SK-N-SH (cell line): ENCODE results near the gene VTCN1. TPM values are rescaled to one million over a fixed set of nuclear protein-coding genes. Genes with fewer than 3 reads are reported as not detected.

Experiments
- CTCF ChIA-PET: fragments of 300-600, 350-600 bp; formaldehyde crosslinking; extraction: SDS; loops from one replicate; lab custom pipeline; 2021; lab: Yijun Ruan, JAX
- POLR2A ChIA-PET: fragments of 350-600 bp; sonication (Branson Sonifier 250); formaldehyde crosslinking; extraction: SDS; loops from one replicate; lab custom pipeline; 2020; ENCODE audit warnings: antibody characterized with exemption, inconsistent platforms; lab: Yijun Ruan, JAX
- DNase-seq: peaks from one replicate; pipeline ENCODE4 v3.0.0; 2012
- H2AFZ ChIP-seq: fragments of 200-600 bp; sonication (generic); 2 replicates; pipeline ENCODE4 v1.8.1; 2016; ENCODE audit warnings: antibody characterized with exemption, mild to moderate bottlenecking, low read depth
- H3F3A ChIP-seq: fragments of 200-600 bp; sonication (generic); replicated peaks from 2 replicates; pipeline ENCODE3; 2016; ENCODE audit warnings: antibody characterized with exemption, mild to moderate bottlenecking; ENCODE audit not compliant: insufficient read depth
- H3K27ac ChIP-seq, 2 experiments: fragments of 200-500 bp in 1 of 2; fragments of 200-600 bp in 1 of 2; sonication (Bioruptor generic) in 1 of 2; sonication (generic), shearing (Covaris generic) in 1 of 2; 2 replicates each; pipeline versions ENCODE4 v1.5.1 to v1.6.1; 2014 to 2016; ENCODE audit warnings: low read depth in 2 of 2, inconsistent platforms in 1 of 2, low read length in 1 of 2, mild to moderate bottlenecking in 1 of 2, mixed read lengths in 1 of 2
- H3K27me3 ChIP-seq: fragments of 200-600 bp; sonication (generic), shearing (Covaris generic); 2 replicates; pipeline ENCODE4 v1.6.1; 2016; ENCODE audit warnings: mixed run types; ENCODE audit not compliant: insufficient read depth
- H3K36me3 ChIP-seq, 2 experiments: fragments of 200-500 bp in 1 of 2; fragments of 200-600 bp in 1 of 2; sonication (Bioruptor generic) in 1 of 2; sonication (generic) in 1 of 2; replicated peaks in 1 of 2; 2 replicates each; pipeline versions ENCODE3 to v1.5.1; 2014 to 2016; ENCODE audit warnings: low read length in 1 of 2, mild to moderate bottlenecking in 1 of 2; ENCODE audit not compliant: insufficient read depth in 2 of 2, control insufficient read depth in 1 of 2
- H3K4me1 ChIP-seq, 2 experiments: fragments of 200-500 bp in 1 of 2; fragments of 200-600 bp in 1 of 2; sonication (Bioruptor generic) in 1 of 2; sonication (generic), shearing (Covaris generic) in 1 of 2; 2 replicates each; pipeline versions ENCODE4 v1.5.1 to v1.6.1; 2014 to 2016; ENCODE audit warnings: low read depth in 1 of 2, low read length in 1 of 2, mixed run types in 1 of 2; ENCODE audit not compliant: insufficient read depth in 2 of 2, control insufficient read depth in 1 of 2
- H3K4me2 ChIP-seq: fragments of 200-600 bp; sonication (generic), shearing (Covaris generic); 2 replicates; pipeline ENCODE4 v1.6.1; 2017; ENCODE audit warnings: mixed run types
- H3K4me3 ChIP-seq, 2 experiments: fragments of 200-500 bp in 1 of 2; fragments of 200-600 bp in 1 of 2; sonication (Bioruptor generic) in 1 of 2; sonication (generic), shearing (Covaris generic) in 1 of 2; 2 replicates each; pipeline versions ENCODE4 v1.5.1 to v1.8.1; 2014 to 2016; ENCODE audit warnings: low read depth in 2 of 2, inconsistent platforms in 1 of 2, low read length in 1 of 2, mild to moderate bottlenecking in 1 of 2, mixed read lengths in 1 of 2, moderate library complexity in 1 of 2
- H3K79me2 ChIP-seq: fragments of 200-600 bp; sonication (generic); 2 replicates; pipeline ENCODE4 v1.8.1; 2017; ENCODE audit warnings: mild to moderate bottlenecking; ENCODE audit not compliant: insufficient read depth
- H3K9ac ChIP-seq: fragments of 200-600 bp; sonication (generic); 2 replicates; pipeline ENCODE4 v1.6.1; 2017; ENCODE audit warnings: mixed run types
- H3K9me2 ChIP-seq: fragments of 200-600 bp; sonication (generic); 2 replicates; pipeline ENCODE4 v1.6.1; 2017; ENCODE audit warnings: mixed run types
- H3K9me3 ChIP-seq: fragments of 200-600 bp; sonication (generic); 2 replicates; pipeline ENCODE4 v1.6.1; 2017; ENCODE audit warnings: mixed run types, mild to moderate bottlenecking, moderate library complexity
- H4K20me1 ChIP-seq: fragments of 200-600 bp; sonication (generic); 2 replicates; pipeline ENCODE4 v1.6.1; 2017; ENCODE audit warnings: mild to moderate bottlenecking, mixed run types; ENCODE audit not compliant: insufficient read depth
- CTCF ChIP-seq: fragments of 200-600 bp; sonication (generic); IDR thresholded peaks from 2 replicates; pipeline ENCODE4 v1.6.1; 2017; ENCODE audit warnings: antibody characterized with exemption, mild to moderate bottlenecking, moderate library complexity
- ELF1 ChIP-seq: IDR thresholded peaks from 2 replicates; pipeline ENCODE4 v1.4.0; 2012
- EP300 ChIP-seq, 2 experiments: IDR thresholded peaks; 2 replicates each; pipeline versions ENCODE4 v1.4.0 to v1.6.1; 2012; ENCODE audit warnings: borderline replicate concordance in 1 of 2, low read depth in 1 of 2, low read length in 1 of 2
- FOXJ3 ChIP-seq: sonication (generic); formaldehyde crosslinking; IDR thresholded peaks from 2 replicates; pipeline ENCODE4 v1.5.1; 2020; ENCODE audit warnings: mild to moderate bottlenecking, missing genetic modification reagents
- GABPA ChIP-seq: IDR thresholded peaks from 2 replicates; pipeline ENCODE4 v1.4.0; 2012; ENCODE audit warnings: low read depth, mild to moderate bottlenecking
- GATA2 ChIP-seq: sonication (generic); formaldehyde crosslinking; IDR thresholded peaks from 2 replicates; pipeline ENCODE4 v1.5.0; 2020; ENCODE audit warnings: mild to moderate bottlenecking, missing genetic modification reagents
- IRF3 ChIP-seq: fragments of 150-350 bp; IDR thresholded peaks from 2 replicates; pipeline ENCODE4 v1.6.1; 2016; ENCODE audit warnings: mild to moderate bottlenecking, low read depth, low read length
- JUND ChIP-seq: IDR thresholded peaks from 2 replicates; pipeline ENCODE4 v1.4.0; 2012
- MEF2A ChIP-seq: IDR thresholded peaks from 2 replicates; pipeline ENCODE4 v1.4.0; 2012; ENCODE audit warnings: low read depth, borderline replicate concordance
- MXI1 ChIP-seq: IDR thresholded peaks from 2 replicates; pipeline ENCODE4 v1.6.1; 2012; ENCODE audit warnings: mild to moderate bottlenecking, low read depth, low read length, improper control_type of control experiment
- NFIC ChIP-seq: IDR thresholded peaks from 2 replicates; pipeline ENCODE4 v1.4.0; 2012; ENCODE audit warnings: borderline replicate concordance
- NRF1 ChIP-seq: IDR thresholded peaks from 2 replicates; pipeline ENCODE4 v1.6.1; 2012; ENCODE audit warnings: low read depth, mild to moderate bottlenecking, low read length
- POLR2AphosphoS5 ChIP-seq: IDR thresholded peaks from 2 replicates; pipeline ENCODE4 v1.6.1; 2012; ENCODE audit warnings: low read depth, low read length
- REST ChIP-seq: IDR thresholded peaks from 2 replicates; pipeline ENCODE4 v1.6.1; 2012; ENCODE audit warnings: mild to moderate bottlenecking, low read depth, low read length, moderate library complexity
- RFX5 ChIP-seq: IDR thresholded peaks from 2 replicates; pipeline ENCODE4 v1.6.1; 2012; ENCODE audit warnings: mild to moderate bottlenecking, improper control_type of control experiment, low read length
- SIN3A ChIP-seq: IDR thresholded peaks from 2 replicates; pipeline ENCODE4 v1.6.1; 2012; ENCODE audit warnings: low read depth, mild to moderate bottlenecking, low read length, moderate library complexity, borderline replicate concordance
- TAF1 ChIP-seq: IDR thresholded peaks from 2 replicates; pipeline ENCODE4 v1.6.1; 2012; ENCODE audit warnings: low read depth, mild to moderate bottlenecking, low read length, moderate library complexity, borderline replicate concordance
- TCF12 ChIP-seq: IDR thresholded peaks from 2 replicates; pipeline ENCODE4 v1.4.0; 2012
- TEAD4 ChIP-seq: IDR thresholded peaks from 2 replicates; pipeline ENCODE4 v1.4.0; 2012; ENCODE audit warnings: mild to moderate bottlenecking, borderline replicate concordance; ENCODE audit not compliant: insufficient read depth
- YY1 ChIP-seq: IDR thresholded peaks from 2 replicates; pipeline ENCODE4 v1.4.0; 2012; ENCODE audit warnings: low read depth, mild to moderate bottlenecking
- WGBS: methylation state at CpG from one replicate; pipeline ENCODE4 v1.1.6; 2017; ENCODE audit warnings: low lambda C conversion rate; 5-methylcytosine and 5-hydroxymethylcytosine counted together
- polyA plus RNA-seq, 3 experiments: library from polyadenylated mRNA; depleted of rRNA; stranded (reverse); fragments of >200 nt; gene quantifications; 2 replicates each; pipeline ENCODE4 v1.2.3, GENCODE V29; 2012
- TF ChIP-seq, protein P1 (sequence below): IDR thresholded peaks from 2 replicates; pipeline ENCODE4 v1.4.0; 2012; ENCODE audit warnings: low read depth, borderline replicate concordance
- TF ChIP-seq, protein P2 (sequence below): IDR thresholded peaks from 2 replicates; pipeline ENCODE4 v1.4.0; 2012; ENCODE audit warnings: low read depth
- TF ChIP-seq, protein P3 (sequence below): IDR thresholded peaks from 2 replicates; pipeline ENCODE4 v1.4.0; 2012; ENCODE audit warnings: low read depth, borderline replicate concordance

Gene VTCN1
- polyA plus RNA-seq, 1 of the 3 experiments (the other 2 are of a cell fraction): not detected

DNA sequence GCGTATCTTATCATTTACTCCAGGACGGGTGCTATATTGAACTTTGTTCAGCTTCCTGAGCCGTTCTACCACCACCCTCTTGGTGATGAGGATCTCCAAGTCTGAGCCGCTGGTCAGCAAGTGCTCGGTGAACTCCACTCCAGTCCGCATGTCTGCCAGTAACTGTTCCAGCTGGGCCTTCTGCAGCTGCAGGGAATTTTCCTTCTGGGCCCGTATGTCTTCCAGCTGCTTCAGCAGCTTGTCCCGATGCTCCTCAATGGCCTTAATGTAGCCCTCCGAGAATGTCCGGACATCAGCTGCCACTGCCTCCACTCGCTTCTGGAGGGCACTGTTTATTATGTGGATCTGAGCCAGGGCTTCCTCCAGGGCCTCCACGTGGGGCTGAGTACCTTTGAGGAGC is 92.6 kb downstream of the VTCN1 start (continued):
- no peak for TF ChIP-seq REST
- TF ChIP-seq, protein P1, sequence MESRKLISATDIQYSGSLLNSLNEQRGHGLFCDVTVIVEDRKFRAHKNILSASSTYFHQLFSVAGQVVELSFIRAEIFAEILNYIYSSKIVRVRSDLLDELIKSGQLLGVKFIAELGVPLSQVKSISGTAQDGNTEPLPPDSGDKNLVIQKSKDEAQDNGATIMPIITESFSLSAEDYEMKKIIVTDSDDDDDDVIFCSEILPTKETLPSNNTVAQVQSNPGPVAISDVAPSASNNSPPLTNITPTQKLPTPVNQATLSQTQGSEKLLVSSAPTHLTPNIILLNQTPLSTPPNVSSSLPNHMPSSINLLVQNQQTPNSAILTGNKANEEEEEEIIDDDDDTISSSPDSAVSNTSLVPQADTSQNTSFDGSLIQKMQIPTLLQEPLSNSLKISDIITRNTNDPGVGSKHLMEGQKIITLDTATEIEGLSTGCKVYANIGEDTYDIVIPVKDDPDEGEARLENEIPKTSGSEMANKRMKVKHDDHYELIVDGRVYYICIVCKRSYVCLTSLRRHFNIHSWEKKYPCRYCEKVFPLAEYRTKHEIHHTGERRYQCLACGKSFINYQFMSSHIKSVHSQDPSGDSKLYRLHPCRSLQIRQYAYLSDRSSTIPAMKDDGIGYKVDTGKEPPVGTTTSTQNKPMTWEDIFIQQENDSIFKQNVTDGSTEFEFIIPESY: no peak
- no peak for TF ChIP-seq YY1
- no peak for TF ChIP-seq GATA2
- TF ChIP-seq, protein P2, sequence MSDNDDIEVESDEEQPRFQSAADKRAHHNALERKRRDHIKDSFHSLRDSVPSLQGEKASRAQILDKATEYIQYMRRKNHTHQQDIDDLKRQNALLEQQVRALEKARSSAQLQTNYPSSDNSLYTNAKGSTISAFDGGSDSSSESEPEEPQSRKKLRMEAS: no peak
- no peak for TF ChIP-seq GABPA
- TF ChIP-seq NRF1: no peak
- no peak for TF ChIP-seq MEF2A
- no peak for TF ChIP-seq EP300 (IDR thresholded peaks at IDR 0.05; ENCODE audit: borderline replicate concordance in 1 of 2, low read depth in 1 of 2, low read length in 1 of 2)
- no peak for TF ChIP-seq JUND

- H3K27ac ChIP-seq: no peak overlapping the region
- 81% methylated on average over 2 of the region's 2 CpGs for WGBS
- H3K9ac ChIP-seq: no peak overlapping the region
- peaks cover 4 to 10% of the 10 kb centered on the region in 2 experiments; a peak in 2 of 4 replicates for H3K4me1 ChIP-seq
- H3K9me3 ChIP-seq: no peaks in the 10 kb centered on the region
- POLR2A ChIA-PET: no interaction called here
- H3K36me3 ChIP-seq: peaks cover 0 to 23% of the 10 kb centered on the region in 2 experiments
- H3F3A ChIP-seq: no peaks in the 10 kb centered on the region
- no peak for DNase-seq
- peaks cover 6% of the 10 kb centered on the region for H3K79me2 ChIP-seq
- H4K20me1 ChIP-seq: no peaks in the 10 kb centered on the region
- H3K4me3 ChIP-seq: no peak overlapping the region
- no peaks in the 10 kb centered on the region for H3K9me2 ChIP-seq
- TF ChIP-seq CTCF: no peak
- no peak for TF ChIP-seq ELF1
- TF ChIP-seq NFIC: no peak
- no peak for TF ChIP-seq TCF12
- TF ChIP-seq TEAD4: no peak
- no peak for TF ChIP-seq TAF1
- no peak for TF ChIP-seq IRF3
- TF ChIP-seq MEF2A: no peak
- TF ChIP-seq, protein P3, sequence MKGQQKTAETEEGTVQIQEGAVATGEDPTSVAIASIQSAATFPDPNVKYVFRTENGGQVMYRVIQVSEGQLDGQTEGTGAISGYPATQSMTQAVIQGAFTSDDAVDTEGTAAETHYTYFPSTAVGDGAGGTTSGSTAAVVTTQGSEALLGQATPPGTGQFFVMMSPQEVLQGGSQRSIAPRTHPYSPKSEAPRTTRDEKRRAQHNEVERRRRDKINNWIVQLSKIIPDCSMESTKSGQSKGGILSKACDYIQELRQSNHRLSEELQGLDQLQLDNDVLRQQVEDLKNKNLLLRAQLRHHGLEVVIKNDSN: no peak
- TF ChIP-seq POLR2AphosphoS5: no peak
- no peak for TF ChIP-seq FOXJ3 (CRISPR knock-in tag)
- TF ChIP-seq, protein P2: no peak
- TF ChIP-seq MXI1: no peak
- no peak for TF ChIP-seq EP300 (IDR thresholded peaks at IDR 0.05; ENCODE audit: borderline replicate concordance in 1 of 2, low read depth in 1 of 2, low read length in 1 of 2)
- TF ChIP-seq GABPA: no peak
- TF ChIP-seq SIN3A: no peak
- TF ChIP-seq GATA2: no peak
- no peak for TF ChIP-seq RFX5
- H2AFZ ChIP-seq: no peak overlapping the region
- CTCF ChIA-PET: no interaction called here
- H3K27me3 ChIP-seq: no peaks in the 10 kb centered on the region
- H3K4me2 ChIP-seq: no peak overlapping the region
These were observed 93.0 kb downstream of the VTCN1 start for GRCh38 chr1:117117697-117118096.
